PFSK-1 (cell line): ENCODE results near the gene RAB11B.

Experiments used
- FOXP2 ChIP-seq: optimal IDR thresholded peaks from 2 replicates; pipeline ENCODE3; 2011; ENCODE audit warnings: borderline replicate concordance, control low read depth, inconsistent platforms; ENCODE audit not compliant: insufficient read depth; ENCODE audit errors: extremely low read length, extremely low read depth
- POLR2AphosphoS5 ChIP-seq: IDR thresholded peaks from 2 replicates; pipeline ENCODE4 v1.6.1; 2012; ENCODE audit warnings: low read depth, mild to moderate bottlenecking, control low read depth, low read length, moderate library complexity
- SIN3A ChIP-seq: IDR thresholded peaks from 2 replicates; pipeline ENCODE4 v1.6.1; 2012; ENCODE audit warnings: mild to moderate bottlenecking, low read length, moderate library complexity, borderline replicate concordance; ENCODE audit not compliant: insufficient read depth
- TAF1 ChIP-seq: IDR thresholded peaks from 2 replicates; pipeline ENCODE4 v1.6.1; 2012; ENCODE audit warnings: low read length, control low read depth, borderline replicate concordance; ENCODE audit not compliant: insufficient read depth
- TF ChIP-seq, protein P1 (sequence below), 2 experiments: IDR thresholded peaks; 2 replicates each; pipeline versions ENCODE4 v1.6.1 to v1.8.0; 2011 to 2012; ENCODE audit warnings: low read depth in 2 of 2, low read length in 2 of 2, control low read depth in 1 of 2, inconsistent platforms in 1 of 2, mild to moderate bottlenecking in 1 of 2, moderate library complexity in 1 of 2; ENCODE audit not compliant: insufficient read depth in 1 of 2

Gene RAB11B

DNA sequence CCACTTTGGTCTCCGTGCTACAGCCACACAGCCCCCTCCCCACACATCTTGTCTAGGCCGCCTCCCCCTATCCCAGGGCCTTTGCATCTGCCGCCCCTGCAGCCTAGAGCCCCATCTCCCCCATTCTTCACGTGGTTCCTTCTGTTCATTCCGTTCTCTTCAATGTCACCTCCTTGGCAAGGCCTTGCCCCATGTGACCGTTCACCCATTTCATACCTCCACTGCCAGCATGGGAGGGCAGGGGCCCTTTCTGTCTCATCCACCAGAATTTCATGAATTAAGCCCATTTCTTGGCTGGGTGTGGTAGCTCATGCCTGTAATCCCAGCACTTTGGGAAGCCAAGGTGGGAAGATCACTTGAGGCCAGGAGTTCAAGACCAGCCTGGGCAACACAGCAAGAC lies 38.9 kb downstream of the RAB11B start:
- TF ChIP-seq FOXP2 = no peak
- no peak for TF ChIP-seq TAF1
- TF ChIP-seq, protein P1, sequence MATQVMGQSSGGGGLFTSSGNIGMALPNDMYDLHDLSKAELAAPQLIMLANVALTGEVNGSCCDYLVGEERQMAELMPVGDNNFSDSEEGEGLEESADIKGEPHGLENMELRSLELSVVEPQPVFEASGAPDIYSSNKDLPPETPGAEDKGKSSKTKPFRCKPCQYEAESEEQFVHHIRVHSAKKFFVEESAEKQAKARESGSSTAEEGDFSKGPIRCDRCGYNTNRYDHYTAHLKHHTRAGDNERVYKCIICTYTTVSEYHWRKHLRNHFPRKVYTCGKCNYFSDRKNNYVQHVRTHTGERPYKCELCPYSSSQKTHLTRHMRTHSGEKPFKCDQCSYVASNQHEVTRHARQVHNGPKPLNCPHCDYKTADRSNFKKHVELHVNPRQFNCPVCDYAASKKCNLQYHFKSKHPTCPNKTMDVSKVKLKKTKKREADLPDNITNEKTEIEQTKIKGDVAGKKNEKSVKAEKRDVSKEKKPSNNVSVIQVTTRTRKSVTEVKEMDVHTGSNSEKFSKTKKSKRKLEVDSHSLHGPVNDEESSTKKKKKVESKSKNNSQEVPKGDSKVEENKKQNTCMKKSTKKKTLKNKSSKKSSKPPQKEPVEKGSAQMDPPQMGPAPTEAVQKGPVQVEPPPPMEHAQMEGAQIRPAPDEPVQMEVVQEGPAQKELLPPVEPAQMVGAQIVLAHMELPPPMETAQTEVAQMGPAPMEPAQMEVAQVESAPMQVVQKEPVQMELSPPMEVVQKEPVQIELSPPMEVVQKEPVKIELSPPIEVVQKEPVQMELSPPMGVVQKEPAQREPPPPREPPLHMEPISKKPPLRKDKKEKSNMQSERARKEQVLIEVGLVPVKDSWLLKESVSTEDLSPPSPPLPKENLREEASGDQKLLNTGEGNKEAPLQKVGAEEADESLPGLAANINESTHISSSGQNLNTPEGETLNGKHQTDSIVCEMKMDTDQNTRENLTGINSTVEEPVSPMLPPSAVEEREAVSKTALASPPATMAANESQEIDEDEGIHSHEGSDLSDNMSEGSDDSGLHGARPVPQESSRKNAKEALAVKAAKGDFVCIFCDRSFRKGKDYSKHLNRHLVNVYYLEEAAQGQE (IDR thresholded peaks at IDR 0.05; ENCODE audit: insufficient read depth in 1 of 2, low read depth in 2 of 2, low read length in 2 of 2) = no peak
- TF ChIP-seq POLR2AphosphoS5 = no peak
- no peak for TF ChIP-seq SIN3A

DNA sequence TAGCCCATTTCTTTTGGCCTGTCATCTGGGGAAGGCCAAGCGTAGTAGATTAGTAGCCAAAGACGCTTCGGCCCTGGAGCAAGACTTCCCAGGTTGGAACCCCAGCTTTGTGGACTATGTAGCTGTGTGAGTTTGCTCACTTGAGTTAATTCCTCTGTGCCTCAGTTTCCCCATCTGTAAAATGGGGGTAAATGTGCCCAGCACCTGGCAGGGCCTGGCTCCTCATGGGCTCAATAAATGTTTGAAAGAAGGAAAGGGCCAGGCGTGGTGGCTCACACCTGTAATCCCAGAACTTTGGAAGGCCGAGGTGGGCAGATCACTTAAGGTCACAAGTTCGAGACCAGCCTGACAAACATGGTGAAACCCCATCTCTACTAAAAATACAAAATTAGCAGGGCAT lies 39.7 kb downstream of the RAB11B start:
- TF ChIP-seq FOXP2 (no peak), SIN3A (no peak)

DNA sequence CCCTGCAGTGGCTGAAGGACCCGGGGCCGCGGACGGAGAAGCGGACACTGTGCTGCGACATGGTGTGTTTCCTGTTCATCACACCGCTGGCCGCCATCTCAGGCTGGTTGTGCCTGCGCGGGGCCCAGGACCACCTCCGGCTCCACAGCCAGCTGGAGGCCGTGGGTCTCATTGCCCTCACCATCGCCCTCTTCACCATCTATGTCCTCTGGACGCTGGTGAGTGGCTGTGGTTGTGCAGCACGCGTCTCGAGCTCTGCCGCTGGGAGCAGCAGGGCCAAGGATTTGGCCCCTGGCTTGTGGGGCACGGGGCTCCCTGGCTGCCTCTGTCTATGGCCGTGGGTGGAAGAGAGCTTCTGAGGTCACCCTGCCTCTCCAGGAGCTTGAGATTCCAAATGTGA lies 40.5 kb downstream of the RAB11B start:
- no peak for TF ChIP-seq POLR2AphosphoS5
- no peak for TF ChIP-seq FOXP2
- TF ChIP-seq, protein P1 (IDR thresholded peaks at IDR 0.05; ENCODE audit: insufficient read depth in 1 of 2, low read depth in 2 of 2, low read length in 2 of 2) = no peak
- no peak for TF ChIP-seq TAF1
- no peak for TF ChIP-seq SIN3A

DNA sequence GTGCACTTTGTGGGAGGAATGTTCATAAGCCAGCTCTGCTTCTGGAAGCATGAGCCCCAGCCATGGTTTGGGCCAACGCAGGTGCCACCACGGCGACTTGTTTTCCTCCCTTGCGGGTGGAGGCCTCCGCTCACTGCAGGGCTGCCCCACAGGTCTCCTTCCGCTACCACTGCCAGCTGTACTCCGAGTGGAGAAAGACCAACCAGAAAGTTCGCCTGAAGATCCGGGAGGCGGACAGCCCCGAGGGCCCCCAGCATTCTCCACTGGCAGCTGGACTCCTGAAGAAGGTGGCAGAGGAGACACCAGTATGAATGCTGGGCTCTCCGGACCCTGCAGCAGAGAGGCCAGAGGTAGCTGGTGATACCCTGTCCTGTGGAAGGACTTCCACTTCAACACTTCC lies 48.1 kb downstream of the RAB11B start:
- no peak for TF ChIP-seq SIN3A
- no peak for TF ChIP-seq TAF1
- no peak for TF ChIP-seq POLR2AphosphoS5
- TF ChIP-seq FOXP2 = no peak
- TF ChIP-seq, protein P1 (IDR thresholded peaks at IDR 0.05; ENCODE audit: insufficient read depth in 1 of 2, low read depth in 2 of 2, low read length in 2 of 2) = no peak

DNA sequence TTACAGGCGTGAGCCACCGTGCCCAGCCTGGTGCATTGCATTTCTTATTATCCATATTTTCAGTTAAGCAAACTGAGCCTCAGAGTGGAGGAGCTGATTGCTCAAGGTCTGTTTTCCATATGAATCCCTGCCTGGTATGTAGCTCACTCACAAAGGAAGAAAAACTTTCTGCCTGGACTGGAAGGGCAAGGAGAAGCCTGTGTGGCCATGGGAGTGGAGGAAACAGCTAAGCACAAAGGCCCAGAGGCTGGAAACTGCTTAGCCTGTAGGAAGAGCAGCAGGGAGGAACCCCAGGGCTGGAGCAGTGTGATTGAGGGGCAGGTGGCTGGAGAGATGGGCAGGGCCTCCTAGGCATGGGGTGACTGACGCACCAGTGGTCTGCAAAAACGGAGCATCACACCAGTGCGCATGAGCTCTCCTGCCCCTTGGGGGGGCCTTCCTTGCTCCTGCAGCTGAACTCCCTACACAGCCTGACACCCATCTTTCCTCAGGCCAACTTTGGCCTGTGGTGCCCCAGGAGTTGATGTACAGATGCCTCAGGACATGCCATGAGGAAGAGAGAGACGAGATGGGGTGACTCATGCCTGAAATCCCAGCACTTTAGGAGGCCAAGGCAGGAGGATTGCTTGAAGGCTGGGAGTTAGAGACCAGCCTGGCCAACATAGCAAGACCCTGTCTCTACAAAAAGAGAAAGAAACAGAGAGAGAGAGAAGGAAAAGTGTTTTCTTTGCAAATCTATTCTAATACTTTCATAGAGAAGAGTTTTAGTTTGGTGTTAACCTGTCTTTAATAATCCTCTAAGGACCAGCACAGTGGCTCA lies 51.8 kb downstream of the RAB11B start:
- TF ChIP-seq POLR2AphosphoS5 (no peak), TAF1 (no peak), FOXP2 (no peak)
- TF ChIP-seq, protein P1 (IDR thresholded peaks at IDR 0.05; ENCODE audit: insufficient read depth in 1 of 2, low read depth in 2 of 2, low read length in 2 of 2) = no peak
